Activated T-cell treated with anti-CD3 and anti-CD28 coated beads for 4 hours (primary cell): ENCODE data around the gene NNT.
"Not testable (repeated sequence)": the region's sequence is repeated elsewhere in the genome, so short reads cannot be mapped to it uniquely, and the experiment has no call there.

Source experiments
- DNase-seq: peaks from one replicate; pipeline ENCODE4 v3.0.0-alpha.2; 2020

The NNT gene

GRCh38 chr5:43584166-43584699 is 18.7 kb upstream of the NNT start:
- DNase-seq, result no peak

GRCh38 chr5:43588842-43589241 is 14.1 kb upstream of the NNT start:
- DNase-seq, result no peak

DNA sequence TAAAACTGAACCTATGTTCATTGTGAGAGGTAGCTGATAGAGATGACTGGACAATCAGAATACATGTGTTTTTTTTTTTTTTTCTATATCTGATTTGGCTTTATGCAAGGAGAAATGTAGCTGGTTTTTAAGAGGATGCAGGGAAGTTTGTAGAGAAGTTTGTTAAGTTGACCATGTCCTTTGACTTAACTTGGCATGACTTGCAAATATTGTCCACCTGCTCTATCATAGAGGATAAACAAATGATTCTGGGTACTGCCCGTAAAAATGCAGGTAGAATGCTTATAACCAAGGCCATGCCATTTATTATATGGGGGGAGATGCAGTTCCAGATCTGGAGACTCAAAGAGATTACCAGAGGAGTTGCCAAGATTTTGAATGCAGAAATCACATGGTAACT is 13.7 kb upstream of the NNT start:
- DNase-seq, result no peak

DNA sequence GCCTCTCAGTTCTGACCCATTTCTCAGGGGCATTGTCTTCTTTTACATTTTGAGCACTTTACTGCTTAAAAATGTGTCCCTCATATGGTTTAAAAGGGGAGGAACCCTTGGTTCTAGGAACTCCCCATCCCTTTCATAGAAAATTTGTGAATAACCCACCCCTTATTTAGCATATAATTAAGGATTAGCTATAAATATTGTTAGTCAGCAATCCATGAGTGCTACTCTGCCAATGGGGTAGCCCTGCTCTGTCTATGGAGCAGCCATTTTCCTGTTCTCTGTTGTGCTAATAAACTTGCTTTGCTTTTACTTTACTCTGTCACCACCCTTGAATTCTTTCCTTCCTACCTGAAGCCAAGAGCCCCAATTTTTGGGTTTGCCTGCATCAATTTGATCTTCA is 12.3 kb upstream of the NNT start:
- DNase-seq, result no peak

GRCh38 chr5:43592363-43592762 is 10.6 kb upstream of the NNT start:
- DNase-seq, result no peak

DNA sequence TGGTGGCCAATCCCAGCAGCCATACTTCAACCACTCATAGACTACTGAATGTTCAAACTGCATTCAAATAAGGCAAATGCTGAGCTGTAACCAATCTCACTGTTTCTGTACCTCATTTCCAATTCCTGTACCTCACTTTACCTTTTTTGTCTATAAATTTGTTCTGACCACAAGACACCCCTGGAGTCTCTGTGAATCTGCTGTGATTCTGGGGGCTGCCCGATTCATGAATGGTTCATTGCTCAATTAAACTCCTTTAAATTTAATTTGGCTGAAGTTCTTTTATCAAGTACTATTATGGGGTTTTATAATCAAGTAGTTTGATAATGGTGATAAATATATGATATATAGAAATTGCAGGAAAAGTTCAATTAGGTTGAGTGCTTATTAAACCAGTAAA is 4.1 kb upstream of the NNT start:
- DNase-seq, result not testable (repeated sequence)

DNA sequence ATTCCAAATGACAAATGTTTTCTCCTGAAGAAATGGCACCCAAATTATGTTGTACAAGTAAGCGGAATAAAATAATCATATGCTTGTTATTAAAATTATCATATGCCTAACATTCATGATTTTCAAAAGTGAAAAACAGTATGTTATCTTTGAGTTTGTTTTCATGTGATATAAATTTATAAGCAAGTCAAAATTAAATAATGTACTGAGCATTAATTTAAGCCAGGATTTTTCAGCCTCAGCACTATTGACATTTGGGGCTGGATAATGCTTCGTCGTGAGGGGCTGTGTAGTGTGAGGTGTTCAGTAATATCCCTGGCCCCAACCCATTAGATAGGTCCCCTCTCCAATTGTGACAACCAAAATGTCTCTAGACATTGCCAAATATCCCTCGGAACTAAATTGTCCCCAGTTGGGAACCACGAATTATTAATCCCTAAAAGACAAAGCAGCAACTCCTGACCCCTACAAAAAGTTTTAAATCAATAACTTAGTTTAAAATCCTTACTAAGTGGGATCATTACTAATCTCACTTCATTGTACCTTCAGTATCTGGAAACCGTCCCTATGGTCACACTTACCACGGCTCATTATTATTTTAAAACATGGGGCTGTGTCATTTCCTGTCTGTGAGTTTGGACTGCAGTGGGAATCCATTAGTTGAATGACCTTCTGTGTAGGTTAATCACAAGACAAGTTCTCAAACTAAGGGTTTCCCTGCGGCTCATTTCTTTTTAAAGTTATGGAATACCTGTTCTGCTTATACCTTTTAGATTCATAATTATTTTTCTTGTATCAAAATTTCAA is 1.3 kb upstream of the NNT start:
- no peak for DNase-seq

DNA sequence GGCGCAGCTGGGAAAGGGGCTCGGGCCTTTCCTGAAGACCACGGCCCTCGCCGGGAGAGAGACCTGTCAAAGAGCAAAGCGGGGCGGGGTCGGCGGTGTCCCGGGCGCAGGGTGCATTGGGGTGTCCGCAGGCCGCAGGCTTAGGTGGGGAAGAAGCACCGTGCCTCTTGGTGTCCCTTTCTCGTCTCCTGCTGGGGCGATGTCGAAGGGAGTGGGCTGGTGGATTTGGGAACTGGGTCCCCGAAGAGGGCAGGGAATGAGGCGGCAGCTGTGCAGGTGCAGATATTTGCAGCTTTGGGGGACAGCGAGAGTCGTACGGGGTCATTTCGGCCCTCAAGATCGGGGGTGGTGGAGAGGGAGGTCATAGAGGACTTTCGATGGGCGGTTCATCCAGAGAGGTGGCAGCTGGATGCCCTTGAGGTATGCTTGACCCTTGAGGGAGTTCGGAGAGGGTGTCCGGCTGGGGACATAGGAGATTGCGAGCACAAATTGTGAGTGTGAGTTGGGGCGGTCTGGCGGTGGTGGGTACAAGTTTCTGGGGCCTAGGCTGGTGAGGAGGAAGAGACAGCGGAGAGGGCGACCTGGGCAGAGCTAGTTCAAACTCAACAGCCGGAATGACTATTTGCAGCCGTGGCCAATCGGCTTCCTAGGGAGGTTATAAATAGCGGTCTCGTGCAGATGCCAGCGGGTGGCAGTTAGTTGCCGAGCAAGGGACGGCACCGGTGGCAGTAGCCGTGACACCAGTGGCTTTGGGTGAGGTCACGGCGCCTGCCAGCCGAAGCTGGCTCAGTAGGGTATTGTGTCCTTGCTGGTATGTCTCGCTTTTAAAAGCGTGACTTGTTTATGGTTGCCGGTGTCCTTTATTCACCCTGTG is 601 bp downstream of the NNT start:
- DNase-seq, result peak; percentile 33

DNA sequence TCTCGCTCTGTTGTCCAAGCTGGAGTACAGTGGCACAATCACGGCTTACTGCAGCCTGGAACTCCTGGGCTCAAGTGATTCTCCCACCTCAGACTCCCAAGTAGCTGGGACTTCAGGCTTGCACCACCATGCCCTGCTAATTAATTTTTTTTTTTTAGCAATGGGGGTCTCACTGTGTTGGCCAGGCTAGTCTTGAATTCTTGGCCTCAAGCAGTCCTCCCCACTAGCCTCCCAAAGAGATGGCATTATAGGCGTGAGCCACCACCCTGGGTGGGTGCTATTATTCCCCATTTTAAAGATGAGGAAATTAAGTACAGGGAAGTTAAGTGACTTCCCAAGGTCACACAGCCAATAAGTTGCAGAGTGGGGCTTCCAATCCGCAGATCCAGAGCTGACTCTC is 1.7 kb downstream of the NNT start:
- no peak for DNase-seq

- no peak for DNase-seq
Measured at GRCh38 chr5:43606351-43606750, 3.4 kb downstream of the NNT start.

GRCh38 chr5:43608406-43608805 is 5.4 kb downstream of the NNT start:
- no peak for DNase-seq

GRCh38 chr5:43609752-43610151 is 6.8 kb downstream of the NNT start:
- DNase-seq, result no peak

GRCh38 chr5:43613370-43613769 is 10.4 kb downstream of the NNT start:
- DNase-seq, result no peak

DNA sequence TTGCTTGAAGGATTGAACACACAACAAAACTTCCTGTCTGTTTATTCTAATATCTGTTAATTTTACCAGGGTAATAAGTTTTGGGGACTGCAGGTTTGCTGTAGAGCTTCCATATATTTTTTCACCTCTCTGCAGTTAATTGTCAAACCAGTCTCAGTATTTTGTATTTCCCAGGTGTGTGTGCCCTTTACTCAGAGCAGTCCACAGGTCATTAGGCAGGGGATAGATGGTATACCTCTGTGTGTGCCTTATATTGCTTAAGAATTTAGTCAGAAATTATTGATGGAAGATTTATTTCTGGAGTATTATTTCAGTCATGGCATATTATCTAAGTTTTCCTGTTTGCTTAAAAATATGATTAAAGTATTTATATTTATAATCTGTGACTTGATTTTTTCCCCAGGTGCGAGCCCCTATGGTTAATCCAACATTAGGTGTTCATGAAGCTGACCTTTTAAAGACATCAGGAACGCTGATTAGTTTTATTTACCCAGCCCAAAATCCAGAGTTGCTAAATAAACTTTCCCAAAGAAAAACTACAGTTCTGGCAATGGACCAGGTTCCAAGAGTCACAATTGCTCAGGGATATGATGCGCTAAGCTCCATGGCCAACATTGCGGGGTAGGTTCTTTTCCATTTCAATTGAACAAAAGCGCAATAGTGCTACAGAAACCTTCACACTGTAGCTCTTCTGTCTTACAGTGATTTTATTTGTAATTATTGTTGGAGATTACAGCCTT is 12.6 kb downstream of the NNT start:
- DNase-seq, result no peak

GRCh38 chr5:43616535-43616934 is 13.6 kb downstream of the NNT start:
- DNase-seq, result no peak

GRCh38 chr5:43619380-43619779 is 16.4 kb downstream of the NNT start:
- no peak for DNase-seq

DNA sequence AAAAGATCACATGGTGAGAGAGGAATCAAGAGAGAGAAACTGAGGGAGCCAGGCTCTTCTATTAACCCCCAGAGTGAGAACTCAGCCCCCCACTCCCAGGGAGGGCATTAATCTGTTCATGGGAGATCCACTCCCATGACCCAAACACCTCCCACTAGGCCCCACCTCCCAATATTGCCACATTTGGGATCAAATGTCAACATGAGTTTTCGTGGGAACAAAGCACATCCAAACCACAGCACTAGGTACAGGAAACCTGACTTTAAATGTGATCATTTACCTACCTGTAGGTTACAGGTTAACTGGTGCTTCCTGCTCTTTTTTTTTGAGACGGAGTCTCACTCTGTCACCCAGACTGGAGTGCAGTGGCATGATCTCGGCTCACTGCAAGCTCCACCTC is 16.9 kb downstream of the NNT start:
- no peak for DNase-seq

DNA sequence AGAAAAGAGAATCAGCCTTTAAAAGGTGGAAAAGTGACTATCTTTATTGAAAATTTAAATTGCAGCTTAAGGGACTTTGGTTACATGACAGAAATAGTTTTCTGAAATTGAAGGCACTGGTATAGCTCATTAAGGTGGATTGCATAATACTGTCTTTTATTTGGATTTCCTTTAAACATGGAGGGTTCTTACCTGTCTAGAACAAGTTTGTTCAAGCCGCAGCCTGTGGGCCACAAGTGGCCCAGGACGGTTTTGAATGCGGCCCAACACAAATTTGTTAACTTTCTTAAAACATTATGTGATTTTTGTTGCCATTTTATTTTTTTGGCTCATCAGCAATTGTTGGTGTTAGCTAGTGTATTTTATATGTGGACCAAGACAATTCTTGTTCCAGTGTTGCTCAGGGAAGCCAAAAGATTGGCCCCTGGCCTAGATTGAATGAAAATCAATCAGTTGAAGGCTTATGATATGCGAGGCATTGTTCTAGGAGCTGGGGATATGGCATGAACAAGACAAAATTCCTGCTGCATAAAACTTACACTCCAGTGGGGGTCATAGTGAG is 18.0 kb downstream of the NNT start:
- no peak for DNase-seq

DNA sequence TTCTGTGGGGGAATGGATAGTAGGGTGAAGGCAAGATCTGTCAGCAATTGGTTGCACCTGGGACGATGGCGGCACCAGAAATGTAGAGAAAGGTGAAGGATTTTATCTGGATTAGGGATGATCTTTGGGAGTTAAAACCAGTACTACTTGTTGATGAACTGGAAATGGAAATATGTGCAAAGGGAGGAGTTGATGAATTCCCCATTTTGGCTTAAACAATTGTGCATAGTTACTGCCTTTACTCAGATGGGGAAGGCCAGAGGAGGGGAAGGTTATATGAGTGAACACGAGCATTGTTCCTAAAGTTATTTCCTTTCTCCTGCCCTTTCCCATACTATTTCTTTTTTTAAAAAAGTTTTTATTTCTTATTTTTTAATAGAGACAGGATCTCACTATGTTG is 19.1 kb downstream of the NNT start:
- DNase-seq, result no peak

DNA sequence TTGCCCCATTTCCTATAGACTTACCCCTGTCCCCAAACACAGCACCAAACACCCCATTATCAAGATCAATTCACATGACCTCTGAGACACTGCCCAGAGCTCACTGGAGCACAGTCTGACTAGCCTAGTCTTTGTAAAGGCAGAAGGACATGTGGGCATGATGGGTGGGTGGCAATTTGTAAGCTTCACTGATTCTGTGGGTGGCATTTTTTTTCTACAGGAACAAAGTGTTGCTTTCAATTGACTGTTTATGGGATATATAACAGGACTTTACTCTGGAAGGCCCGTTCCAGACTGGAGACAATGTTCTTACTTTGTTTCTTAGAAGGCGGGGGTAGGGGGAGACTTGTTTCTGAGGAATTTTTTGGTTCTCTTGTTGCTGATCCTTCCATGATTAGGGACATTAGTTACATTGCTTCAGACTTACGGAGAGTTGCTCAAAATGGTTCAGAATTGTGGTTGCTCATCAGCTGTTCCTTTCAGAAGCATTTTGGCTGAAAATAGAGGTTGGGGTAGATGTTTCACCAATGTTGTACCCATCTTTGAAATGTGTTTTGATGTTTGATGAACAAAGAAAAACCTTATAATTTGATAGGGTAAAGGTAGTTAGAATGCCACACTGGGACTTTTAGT is 20.2 kb downstream of the NNT start:
- no peak for DNase-seq

- DNase-seq, result no peak
Measured at GRCh38 chr5:43627028-43627427, 24.0 kb downstream of the NNT start.

GRCh38 chr5:43631182-43631910 is 28.4 kb downstream of the NNT start:
- DNase-seq, result peak; percentile 7
